ENCODE measurements around the gene ALS2CL.

- TF ChIP-seq POLR2A (IDR thresholded peaks at IDR 0.05) (no peak), CTCF (IDR thresholded peaks at IDR 0.05) (no peak)
These were observed 18.3 kb upstream of the ALS2CL start for GRCh38 chr3:46711760-46712159.

Measured in esophagus squamous epithelium (tissue), 4 donors.